Gastrocnemius medialis (tissue), 4 donors: Measurements from ENCODE around the gene PAOX. TPM values are rescaled to one million over a fixed set of nuclear protein-coding genes. Genes with fewer than 3 reads are reported as not detected.

Experiments
- ATAC-seq, 2 donors: fragments of 150-250 bp; one replicate each; pipeline ENCODE4 v1.9.1; 2016
- DNase-seq, 2 donors: peaks; one replicate each; pipeline ENCODE4 v3.0.0-alpha.2; 2019
- H3K27ac ChIP-seq, 4 donors: fragments of 200-600 bp; sonication (generic); 1 replicate in 1 of 4; 2 replicates in 3 of 4; pipeline ENCODE4 v1.5.1; 2016 to 2018; ENCODE audit warnings: mild to moderate bottlenecking in 2 of 4, moderate library complexity in 1 of 4
- H3K27me3 ChIP-seq, 3 donors: fragments of 200-600 bp; sonication (generic) in 2 of 3; 1 replicate in 1 of 3; 2 replicates in 2 of 3; pipeline versions ENCODE4 v1.5.1 to v1.6.0; 2016 to 2019; ENCODE audit warnings: mild to moderate bottlenecking in 1 of 3, moderate library complexity in 1 of 3
- H3K36me3 ChIP-seq, 2 donors: fragments of 200-600 bp; sonication (generic) in 1 of 2; one replicate each; pipeline ENCODE4 v1.5.1; 2017 to 2018
- H3K4me1 ChIP-seq, 2 donors: fragments of 200-600 bp; sonication (generic) in 1 of 2; one replicate each; pipeline ENCODE4 v1.5.1; 2016 to 2017; ENCODE audit warnings: mild to moderate bottlenecking in 2 of 2
- H3K4me3 ChIP-seq, 4 donors: fragments of 200-600 bp; sonication (generic) in 3 of 4; 1 replicate in 1 of 4; 2 replicates in 3 of 4; pipeline ENCODE4 v1.5.1; 2016 to 2019; ENCODE audit warnings: mild to moderate bottlenecking in 2 of 4
- H3K9me3 ChIP-seq, 3 donors: fragments of 200-600 bp; sonication (generic) in 2 of 3; 1 replicate in 1 of 3; 2 replicates in 2 of 3; pipeline ENCODE4 v1.5.1; 2016 to 2019
- POLR2A ChIP-seq, 2 donors: fragments of 450-650 bp; IDR thresholded peaks; one replicate each; pipeline ENCODE4 v1.6.1; 2017; ENCODE audit warnings: antibody characterized with exemption in 2 of 2, mild to moderate bottlenecking in 2 of 2, moderate library complexity in 2 of 2
- in situ Hi-C, 4 donors: fragments of 200-750 bp; cut with MboI; loops; one replicate each; pipeline versions ENCODE4 v1.15.0 to v1.8.0; 2017; ENCODE audit warnings: low sequenced_read_pairs in 4 of 4
- intact Hi-C: fragments of 100-400 bp; cut with DNase I; formaldehyde crosslinking; loops from one replicate; pipeline ENCODE4 v1.15.1; 2023; ENCODE audit warnings: low total_unique reads
- total RNA-seq, 4 donors: library from RNA; depleted of rRNA; stranded (reverse); fragments of >200 nt; gene quantifications; one replicate each; pipeline versions ENCODE4 v1.1.0 to v1.2.3, GENCODE V29; 2016
- TF ChIP-seq, protein P1 (sequence below), 5 experiments: fragments of 450-650 bp in 3 of 5; fragments of 200-600 bp in 2 of 5; sonication (generic) in 2 of 5; IDR thresholded peaks in 4 of 5; conservative IDR thresholded peaks in 1 of 5; 1 replicate in 4 of 5; 2 replicates in 1 of 5; pipeline ENCODE4 v1.5.1; 2016 to 2019; ENCODE audit warnings: antibody characterized with exemption in 5 of 5, mild to moderate bottlenecking in 3 of 5, moderate library complexity in 3 of 5

The PAOX gene
- total RNA-seq, 4 donors from 2014 or later, result 4.9 to 7.7 (median 6.7) TPM

- Histone ChIP-seq H3K27ac (no peak overlapping the region), H3K27me3 (peaks cover 15 to 32% (median 25%) of the 10 kb centered on the region in 3 donors), H3K36me3 (no peaks in the 10 kb centered on the region), H3K9me3 (no peaks in the 10 kb centered on the region), H3K4me1 (no peaks in the 10 kb centered on the region), H3K4me3 (no peak overlapping the region)
- in situ Hi-C loops, result no loop called here
- TF ChIP-seq, protein P1, sequence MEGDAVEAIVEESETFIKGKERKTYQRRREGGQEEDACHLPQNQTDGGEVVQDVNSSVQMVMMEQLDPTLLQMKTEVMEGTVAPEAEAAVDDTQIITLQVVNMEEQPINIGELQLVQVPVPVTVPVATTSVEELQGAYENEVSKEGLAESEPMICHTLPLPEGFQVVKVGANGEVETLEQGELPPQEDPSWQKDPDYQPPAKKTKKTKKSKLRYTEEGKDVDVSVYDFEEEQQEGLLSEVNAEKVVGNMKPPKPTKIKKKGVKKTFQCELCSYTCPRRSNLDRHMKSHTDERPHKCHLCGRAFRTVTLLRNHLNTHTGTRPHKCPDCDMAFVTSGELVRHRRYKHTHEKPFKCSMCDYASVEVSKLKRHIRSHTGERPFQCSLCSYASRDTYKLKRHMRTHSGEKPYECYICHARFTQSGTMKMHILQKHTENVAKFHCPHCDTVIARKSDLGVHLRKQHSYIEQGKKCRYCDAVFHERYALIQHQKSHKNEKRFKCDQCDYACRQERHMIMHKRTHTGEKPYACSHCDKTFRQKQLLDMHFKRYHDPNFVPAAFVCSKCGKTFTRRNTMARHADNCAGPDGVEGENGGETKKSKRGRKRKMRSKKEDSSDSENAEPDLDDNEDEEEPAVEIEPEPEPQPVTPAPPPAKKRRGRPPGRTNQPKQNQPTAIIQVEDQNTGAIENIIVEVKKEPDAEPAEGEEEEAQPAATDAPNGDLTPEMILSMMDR (IDR thresholded peaks at IDR 0.05 in 4 of 5, conservative IDR thresholded peaks at IDR 0.05 in 1 of 5), result no peak
- no peak for ATAC-seq
- intact Hi-C loops, result no loop called here
- no peak for DNase-seq
Measured at GRCh38 chr10:133347710-133348517, 31.1 kb upstream of the PAOX start.

DNA sequence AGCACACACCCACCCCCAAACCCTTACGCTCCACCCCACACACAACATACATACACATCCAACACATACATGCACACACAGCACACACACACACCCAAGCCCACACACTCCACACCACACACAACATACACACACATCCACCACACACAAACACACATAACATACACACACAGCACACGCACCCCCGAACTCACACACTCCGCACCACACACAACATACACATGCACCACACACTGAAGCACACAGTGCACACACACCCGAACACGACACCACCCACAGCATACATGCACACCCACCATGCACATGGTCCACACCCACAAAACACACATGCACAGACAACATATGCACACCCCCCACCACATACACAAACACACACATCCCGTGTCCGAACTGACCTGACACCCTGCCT lies 29.9 kb upstream of the PAOX start:
- in situ Hi-C loops, result no loop called here
- ATAC-seq (no peak), DNase-seq (no peak)

GRCh38 chr10:133349577-133350011 lies 29.5 kb upstream of the PAOX start:
- Histone ChIP-seq H3K36me3 (no peaks in the 10 kb centered on the region), H3K9me3 (no peaks in the 10 kb centered on the region), H3K27me3 (peaks cover 7 to 22% (median 15%) of the 10 kb centered on the region in 3 donors), H3K4me1 (no peaks in the 10 kb centered on the region), H3K4me3 (no peak overlapping the region), H3K27ac (no peak overlapping the region)
- in situ Hi-C loops (no loop called here), intact Hi-C loops (no loop called here)
- DNase-seq (no peak), ATAC-seq (no peak)
- no peak for TF ChIP-seq POLR2A (IDR thresholded peaks at IDR 0.05)
- TF ChIP-seq, protein P1 (IDR thresholded peaks at IDR 0.05 in 4 of 5, conservative IDR thresholded peaks at IDR 0.05 in 1 of 5), result no peak

More for the DNA sequence above, 29.9 kb upstream of the PAOX start:
- no peak overlapping the region for H3K4me3 ChIP-seq
- H3K4me1 ChIP-seq, result no peaks in the 10 kb centered on the region
- no peak overlapping the region for H3K27ac ChIP-seq
- intact Hi-C loops, result no loop called here
- H3K9me3 ChIP-seq, result no peaks in the 10 kb centered on the region
- peaks cover 8 to 25% (median 19%) of the 10 kb centered on the region in 3 donors for H3K27me3 ChIP-seq
- no peaks in the 10 kb centered on the region for H3K36me3 ChIP-seq
- TF ChIP-seq POLR2A (IDR thresholded peaks at IDR 0.05), result no peak
- TF ChIP-seq, protein P1 (IDR thresholded peaks at IDR 0.05 in 4 of 5, conservative IDR thresholded peaks at IDR 0.05 in 1 of 5), result no peak

DNA sequence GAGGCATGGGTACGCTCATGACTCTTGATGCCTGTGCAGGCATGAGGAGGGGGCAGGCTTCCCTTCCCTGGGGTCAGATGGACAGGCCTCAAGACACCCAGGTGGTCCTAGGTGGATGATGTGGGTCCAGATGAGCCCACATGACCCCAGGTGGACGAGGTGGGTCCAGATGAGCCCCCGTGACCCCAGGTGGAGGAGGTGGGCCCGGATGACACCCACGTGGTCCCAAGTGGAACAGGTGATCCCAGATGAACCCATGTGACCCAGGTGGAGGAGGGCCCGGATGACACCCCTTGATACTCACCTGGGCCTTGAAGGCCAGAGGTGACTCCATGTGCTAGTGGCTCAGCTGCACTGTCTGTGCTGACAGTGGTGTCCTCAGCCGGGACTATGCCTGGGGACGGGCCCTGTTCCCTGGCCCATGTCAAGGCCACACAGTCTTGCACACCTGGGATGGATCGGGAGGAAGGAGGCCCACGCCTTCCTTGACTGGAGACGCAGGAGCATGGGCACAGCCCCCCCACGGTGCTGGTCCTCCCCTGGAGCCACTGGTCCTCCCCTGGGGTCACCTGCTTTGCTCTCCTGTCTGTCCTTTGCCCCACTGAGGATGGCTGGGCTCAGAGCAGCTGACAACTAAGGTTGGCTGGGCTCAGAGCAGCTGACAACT lies 28.6 kb upstream of the PAOX start:
- H3K9me3 ChIP-seq, result no peaks in the 10 kb centered on the region
- no peak overlapping the region for H3K27ac ChIP-seq
- DNase-seq (no peak), ATAC-seq (no peak)
- peaks cover 4 to 26% (median 14%) of the 10 kb centered on the region in 3 donors for H3K27me3 ChIP-seq
- intact Hi-C loops, result no loop called here
- TF ChIP-seq, protein P1 (IDR thresholded peaks at IDR 0.05 in 4 of 5, conservative IDR thresholded peaks at IDR 0.05 in 1 of 5), result no peak
- TF ChIP-seq POLR2A (IDR thresholded peaks at IDR 0.05), result no peak
- in situ Hi-C loops, result no loop called here
- no peaks in the 10 kb centered on the region for H3K4me1 ChIP-seq
- H3K36me3 ChIP-seq, result no peaks in the 10 kb centered on the region
- H3K4me3 ChIP-seq, result no peak overlapping the region
